Tongue (tissue), 2 donors: ENCODE data around the gene SF1. TPM values are rescaled to one million over a fixed set of nuclear protein-coding genes. Genes with fewer than 3 reads are reported as not detected.

Source experiments
- DNase-seq: peaks from one replicate; pipeline ENCODE4 v3.0.0-alpha.2; 2015
- total RNA-seq: library from RNA; depleted of rRNA; stranded (reverse); fragments of >200 nt; gene quantifications from one replicate; pipeline ENCODE4 v1.2.3, GENCODE V29; 2014

The SF1 gene
- total RNA-seq, 1 donor from 2014 or later, result 121 TPM

DNA sequence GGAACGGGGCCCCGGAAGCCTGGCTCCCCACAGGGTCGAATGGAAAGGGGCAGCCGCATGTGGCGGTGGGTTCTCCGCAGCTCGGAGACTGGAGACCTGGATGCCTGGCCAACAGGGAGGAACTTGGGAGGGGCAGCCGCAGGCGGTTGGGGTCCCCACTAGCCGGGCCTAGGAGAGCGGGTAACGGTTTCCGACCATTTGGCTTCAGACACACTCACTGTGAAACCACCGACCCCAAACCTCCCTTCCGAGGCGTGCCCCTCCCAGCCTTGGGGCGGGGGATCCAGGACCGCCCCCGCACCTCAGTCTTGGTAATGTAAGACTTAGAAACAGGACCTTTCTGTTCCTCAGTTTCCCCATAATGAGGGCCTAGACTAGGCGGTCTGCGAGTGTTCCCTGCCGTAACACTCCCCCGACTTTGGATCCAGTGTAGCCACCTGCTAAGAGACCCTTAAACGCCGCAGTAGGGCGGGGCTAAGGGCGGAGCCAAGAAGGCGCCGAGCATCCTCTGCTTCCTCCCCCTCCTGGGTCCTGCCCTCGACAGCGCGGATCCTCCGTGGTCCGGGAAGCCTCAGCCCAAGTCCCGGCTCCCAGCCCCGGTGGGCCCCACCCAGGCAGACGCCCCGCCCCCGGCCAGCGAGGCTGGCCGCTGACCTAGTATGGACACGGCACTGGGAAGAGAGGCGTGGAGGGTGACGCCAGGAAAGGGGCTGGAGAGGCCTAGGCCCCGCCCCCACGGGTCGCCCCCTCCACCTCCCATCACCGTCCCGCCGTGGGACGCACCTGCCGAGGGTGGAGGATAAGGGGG lies 32.6 kb downstream of the SF1 start:
- peak; percentile 82 for DNase-seq

GRCh38 chr11:64745189-64745520 lies 33.2 kb downstream of the SF1 start:
- DNase-seq, result peak; percentile 60

DNA sequence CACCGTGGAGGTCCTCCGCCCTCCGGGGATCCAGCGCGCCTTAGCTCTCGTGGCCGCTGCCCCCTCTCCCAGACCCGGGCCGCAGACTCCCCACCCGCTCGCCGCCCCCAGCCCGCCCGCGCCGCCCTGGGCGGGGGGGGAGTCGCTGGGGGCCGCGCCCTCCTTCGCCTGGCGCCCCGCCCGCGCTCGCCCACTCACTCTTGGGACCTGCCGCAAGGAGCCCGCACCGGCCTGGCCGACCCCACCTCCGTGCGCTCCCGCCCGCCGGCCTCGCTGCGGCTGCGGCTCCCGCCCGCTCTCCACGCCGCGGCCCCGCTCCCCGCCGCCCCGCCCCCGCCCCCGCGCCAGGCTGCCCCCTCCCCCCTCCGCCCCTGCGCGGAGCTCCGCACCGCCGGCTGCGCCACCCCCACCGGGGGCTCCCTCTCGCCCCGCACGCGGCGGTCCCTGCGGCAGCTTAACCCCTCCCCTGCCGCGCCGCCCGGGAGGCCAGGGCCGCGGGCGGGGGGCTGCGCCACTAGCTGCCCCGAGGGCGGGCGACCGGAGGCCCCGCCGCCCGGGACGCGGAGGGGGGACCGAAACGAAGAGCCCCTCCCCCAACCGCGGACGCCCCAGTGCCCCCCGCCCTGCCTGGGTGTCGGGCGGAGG lies 33.7 kb downstream of the SF1 start:
- DNase-seq, result no peak

GRCh38 chr11:64743591-64744543 lies 34.5 kb downstream of the SF1 start, which contains the start of gene RASGRP2:
Gene RASGRP2 (minus strand): TSS chr11:64744142. CDS start chr11:64742866, 1,276 bp downstream.
- DNase-seq, result peak; percentile 41

- peak; percentile 58 for DNase-seq
Measured at GRCh38 chr11:64742889-64743590, 35.3 kb downstream of the SF1 start.

DNA sequence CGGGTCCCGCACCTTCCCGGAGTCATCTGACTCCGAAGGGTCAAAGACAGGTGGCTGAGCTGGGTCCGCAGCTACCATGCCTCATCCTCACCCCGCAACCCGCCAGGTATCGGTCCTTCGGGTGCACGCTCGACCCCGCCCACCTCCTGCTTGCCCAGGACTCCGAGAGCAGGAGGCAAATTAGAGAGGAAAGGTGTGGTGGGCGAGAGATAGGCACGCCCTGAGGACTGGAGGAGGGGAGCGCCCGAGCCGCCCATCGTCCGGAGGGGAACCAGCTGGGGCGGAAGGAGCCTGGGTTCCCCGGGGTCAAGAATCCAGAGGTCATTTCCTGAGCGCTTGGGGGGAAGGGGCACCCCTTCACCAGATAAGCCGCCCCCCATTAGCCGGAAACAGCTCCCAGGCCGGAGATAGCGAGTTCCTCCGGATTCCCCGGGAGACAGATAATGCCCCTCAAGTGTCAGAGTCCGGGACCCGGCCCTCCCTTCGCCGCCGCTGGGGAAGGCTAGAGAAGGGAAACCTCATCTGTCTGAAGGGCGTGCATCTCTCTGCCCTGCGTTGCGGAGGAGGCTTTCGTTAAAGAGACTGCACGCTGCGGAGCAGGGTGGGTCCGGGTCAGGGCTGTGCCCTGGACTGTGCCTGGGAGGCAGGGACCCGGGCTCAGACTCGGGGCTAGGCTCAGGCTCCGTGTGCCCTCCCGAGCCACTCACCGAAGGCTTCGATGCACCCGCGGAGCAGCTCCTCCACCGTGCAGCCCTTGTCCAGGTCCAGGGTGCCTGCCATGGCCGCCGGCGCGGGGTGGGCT lies 36.1 kb downstream of the SF1 start:
- DNase-seq, result no peak

DNA sequence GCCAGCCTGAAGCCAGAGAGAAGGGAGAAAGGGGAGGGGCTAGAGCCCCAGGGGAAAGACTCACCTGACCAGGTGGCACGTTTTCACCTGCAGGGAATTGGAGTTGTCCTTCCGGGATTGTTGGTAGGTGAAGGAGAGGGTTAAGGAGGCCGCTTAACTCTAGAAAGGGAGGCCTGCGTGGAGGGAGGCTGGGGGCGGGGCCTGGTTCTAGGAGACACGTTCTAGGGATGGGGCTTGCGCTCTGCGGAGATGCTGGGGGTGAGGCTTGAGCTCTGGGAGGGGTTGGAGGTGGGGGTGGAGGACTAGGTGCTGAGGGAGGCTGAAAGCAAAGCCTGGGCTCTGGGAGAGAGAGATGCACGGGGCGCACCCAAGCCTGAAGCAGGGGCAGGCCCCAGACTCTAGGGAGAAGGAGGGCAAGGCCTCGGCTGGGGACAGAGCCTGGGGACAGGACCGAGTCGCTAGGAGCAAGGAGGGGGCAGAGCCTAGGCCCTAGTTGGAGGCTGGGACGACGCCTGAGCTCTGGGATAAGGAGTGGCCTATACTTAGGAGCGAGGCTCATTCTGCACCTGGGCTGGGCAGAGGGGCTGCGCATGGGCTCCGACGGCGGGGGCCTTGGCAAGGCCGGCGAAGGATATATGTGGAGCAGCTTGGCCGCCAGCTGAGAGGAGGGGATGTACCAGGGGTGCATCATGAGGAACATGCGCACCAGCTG lies 36.8 kb downstream of the SF1 start:
- DNase-seq, result no peak

GRCh38 chr11:64739871-64740270 lies 38.5 kb downstream of the SF1 start:
- no peak for DNase-seq

DNA sequence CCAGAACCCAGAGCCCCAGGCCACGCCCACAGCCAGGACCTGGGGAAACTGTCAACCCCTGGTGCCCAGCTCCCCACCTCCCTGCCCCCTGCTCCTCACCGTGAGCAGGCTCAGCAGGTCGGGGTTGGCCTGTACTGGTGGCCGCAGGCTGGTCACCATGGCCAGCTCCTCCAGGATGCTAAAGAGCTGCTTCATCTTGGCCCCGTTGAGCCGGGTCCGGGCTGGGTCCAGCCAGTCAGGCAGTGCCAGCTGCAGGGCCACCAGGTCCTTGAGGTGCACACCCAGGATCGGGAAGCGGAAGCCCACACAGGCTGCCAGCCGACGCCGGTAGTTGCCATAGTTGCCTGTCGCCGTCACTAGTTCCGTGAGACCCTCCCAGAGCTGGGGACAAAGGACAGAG lies 41.7 kb downstream of the SF1 start:
- DNase-seq, result no peak

- DNase-seq, result no peak
Measured at GRCh38 chr11:64735725-64736259, 42.5 kb downstream of the SF1 start.

GRCh38 chr11:64734811-64735724 lies 43.3 kb downstream of the SF1 start:
- peak; percentile 43 for DNase-seq

GRCh38 chr11:64731601-64732000 lies 46.7 kb downstream of the SF1 start:
- no peak for DNase-seq

- DNase-seq, result no peak
Measured at GRCh38 chr11:64729851-64730382, 48.4 kb downstream of the SF1 start.

DNA sequence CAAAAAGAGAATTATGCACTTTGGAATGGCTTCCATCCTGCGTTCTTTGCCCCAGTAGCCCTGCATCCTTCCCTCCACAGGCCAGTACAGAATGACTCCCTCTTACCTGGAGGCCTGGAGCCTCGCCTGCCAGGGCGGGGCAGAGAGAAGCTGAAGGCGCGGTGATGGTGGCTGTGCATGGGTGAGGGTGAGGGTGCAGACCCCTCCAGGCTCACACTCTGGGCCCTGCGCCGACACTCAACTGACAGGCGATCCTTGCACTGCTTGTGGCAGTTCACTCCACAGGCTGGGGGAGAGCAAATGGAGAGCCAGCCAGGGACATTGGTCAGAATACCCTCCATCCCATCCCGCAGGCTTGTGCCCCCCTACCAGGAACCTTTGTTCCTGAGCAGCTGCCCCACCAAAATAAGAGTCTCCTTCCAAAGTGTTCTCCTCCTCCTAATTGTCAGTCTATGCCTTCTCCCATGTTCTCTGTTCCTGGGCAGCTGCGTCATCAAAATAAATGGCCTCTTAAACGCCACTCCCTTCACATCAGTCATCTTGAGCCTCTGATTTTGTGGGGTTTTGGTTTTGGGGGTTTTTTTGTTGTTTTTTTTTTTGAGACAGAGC lies 49.5 kb downstream of the SF1 start:
- DNase-seq, result no peak

- DNase-seq, result no peak
Measured at GRCh38 chr11:64726867-64727530, 51.3 kb downstream of the SF1 start.

GRCh38 chr11:64726211-64726641 lies 52.1 kb downstream of the SF1 start:
- DNase-seq, result no peak

GRCh38 chr11:64724863-64725532 lies 53.3 kb downstream of the SF1 start:
- DNase-seq, result no peak
